HG02884 (cell line): Measurements from ENCODE around the gene CFL1.

Experiments
- ATAC-seq: cut with Tn5 transposase; IDR thresholded peaks from one replicate; pipeline ENCODE4 v1.9.1; 2021; ENCODE audit warnings: mild to moderate bottlenecking, moderate library complexity; ENCODE audit not compliant: unreplicated experiment

Gene CFL1

GRCh38 chr11:65809496-65809895, 48.5 kb downstream of the CFL1 start:
- ATAC-seq = no peak

- ATAC-seq = no peak
Measured at GRCh38 chr11:65808744-65809341, 49.1 kb downstream of the CFL1 start.

GRCh38 chr11:65806979-65807378, 51.0 kb downstream of the CFL1 start:
- no peak for ATAC-seq
